Measurements from ENCODE around the gene KLHL26.
A peak's percentile ranks its signal among the peaks of the same experiment; 100 is the strongest.

Gene KLHL26

GRCh38 chr19:18687740-18688465 lies 51.1 kb downstream of the KLHL26 start:
- no peak for DNase-seq (ENCODE audit: low spot score)

GRCh38 chr19:18696023-18696422 lies 59.2 kb downstream of the KLHL26 start:
- no peak for DNase-seq (ENCODE audit: low spot score)

DNA sequence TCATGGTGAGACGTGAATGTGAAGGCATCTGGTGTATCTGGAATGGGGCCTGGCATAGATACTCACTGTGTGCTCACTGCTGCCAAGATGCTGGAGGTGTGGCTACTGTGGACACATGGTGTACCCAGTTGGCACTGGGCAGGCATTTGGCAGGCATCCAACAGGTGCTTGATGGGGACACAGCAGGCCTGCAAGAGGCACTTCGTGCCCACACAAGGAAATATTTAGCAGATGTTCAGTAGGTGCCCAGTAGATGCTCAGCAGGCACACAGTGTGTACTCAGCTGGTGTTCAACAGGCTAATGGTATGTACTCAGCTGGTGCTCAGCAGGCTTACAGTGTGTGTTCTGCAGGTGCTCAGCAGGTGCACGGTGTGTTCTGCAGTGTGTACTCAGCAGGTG lies 60.9 kb downstream of the KLHL26 start:
- peak; percentile 87 for DNase-seq (ENCODE audit: low spot score)

DNA sequence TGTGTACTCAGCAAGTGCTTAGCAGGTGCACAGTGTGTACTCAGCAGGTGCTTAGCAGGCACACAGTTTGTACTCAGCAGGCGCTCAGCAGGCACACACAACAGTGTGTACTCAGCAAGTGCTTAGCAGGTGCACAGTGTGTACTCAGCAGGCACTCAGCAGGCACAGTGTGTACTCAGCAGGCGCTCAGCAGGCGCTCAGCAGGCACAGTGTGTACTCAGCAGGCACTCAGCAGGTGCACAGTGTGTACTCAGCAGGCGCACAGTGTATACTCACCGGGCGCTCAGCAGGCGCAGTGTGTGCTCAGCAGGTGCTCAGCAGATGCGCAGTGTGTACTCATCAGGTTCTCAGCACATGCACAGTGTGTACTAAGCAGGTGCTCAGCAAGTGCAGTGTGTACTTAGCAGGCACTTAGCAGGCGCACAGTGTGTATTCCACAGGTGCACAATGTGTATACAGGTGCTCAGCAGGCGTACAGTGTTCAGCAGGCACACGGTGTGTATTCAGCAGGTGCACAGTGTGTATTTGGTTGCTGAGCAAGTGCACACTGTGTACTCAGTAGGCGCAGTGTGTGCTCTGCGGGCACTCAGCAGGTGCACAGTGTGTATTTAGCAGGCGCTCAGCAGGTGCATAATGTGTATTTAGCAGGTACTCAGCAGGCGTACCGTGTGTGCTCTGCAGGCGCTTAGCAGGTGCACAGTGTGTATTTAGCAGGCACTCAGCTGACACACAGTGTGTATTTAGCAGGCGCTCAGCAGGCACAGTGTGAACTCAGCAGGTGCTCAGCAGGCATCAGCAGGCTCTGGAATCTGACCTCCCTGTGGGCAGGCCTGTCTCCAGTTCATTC lies 61.7 kb downstream of the KLHL26 start:
- DNase-seq (ENCODE audit: low spot score), result no peak

GRCh38 chr19:18699403-18700054 lies 62.7 kb downstream of the KLHL26 start:
- no peak for DNase-seq (ENCODE audit: low spot score)

- peak; percentile 71 for DNase-seq (ENCODE audit: low spot score)
Measured at GRCh38 chr19:18700501-18701249, 63.8 kb downstream of the KLHL26 start.

DNA sequence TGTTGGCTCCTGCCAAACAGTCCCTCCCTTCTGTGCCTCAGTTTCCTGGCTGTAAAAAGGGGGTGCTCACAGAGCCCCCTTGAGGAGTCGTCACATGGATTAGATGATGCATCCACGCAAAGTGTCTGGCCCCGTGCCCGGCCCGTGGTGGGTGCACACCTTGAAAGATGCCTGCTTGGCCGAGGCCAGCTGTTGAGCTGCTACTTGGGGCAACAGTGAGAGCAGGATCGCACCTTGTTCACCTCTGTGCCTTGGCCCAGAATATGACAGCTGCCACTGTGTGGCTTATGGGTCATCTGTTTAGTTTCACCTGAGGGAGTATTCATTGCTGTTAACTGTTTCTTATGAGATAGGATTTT lies 64.4 kb downstream of the KLHL26 start:
- no peak for DNase-seq (ENCODE audit: low spot score)

DNA sequence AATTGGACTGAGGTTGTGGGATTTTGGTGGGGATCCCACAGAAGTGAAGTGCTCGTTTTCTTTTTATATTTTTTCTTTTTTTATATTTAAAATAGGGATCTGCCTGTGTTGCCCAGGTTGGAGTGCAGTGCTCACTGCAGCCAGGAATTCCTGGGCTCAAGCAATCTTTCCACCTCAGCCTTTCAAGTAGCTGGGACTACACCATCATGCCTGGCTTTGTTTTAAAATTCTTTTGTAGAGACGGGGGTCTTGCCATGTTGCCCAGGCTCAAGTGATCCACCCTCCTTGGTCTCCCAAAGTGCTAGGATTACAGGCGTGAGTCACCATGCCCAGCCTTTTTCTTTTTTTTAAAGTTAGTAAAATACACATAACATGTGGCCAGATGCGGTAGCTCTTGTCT lies 67.2 kb downstream of the KLHL26 start:
- no peak for DNase-seq (ENCODE audit: low spot score)

GRCh38 chr19:18704971-18705370 lies 68.1 kb downstream of the KLHL26 start:
- DNase-seq (ENCODE audit: low spot score), result no peak

GRCh38 chr19:18708452-18709231 lies 71.8 kb downstream of the KLHL26 start:
- DNase-seq (ENCODE audit: low spot score), result no peak

GRCh38 chr19:18709546-18709945 lies 72.7 kb downstream of the KLHL26 start:
- no peak for DNase-seq (ENCODE audit: low spot score)

DNA sequence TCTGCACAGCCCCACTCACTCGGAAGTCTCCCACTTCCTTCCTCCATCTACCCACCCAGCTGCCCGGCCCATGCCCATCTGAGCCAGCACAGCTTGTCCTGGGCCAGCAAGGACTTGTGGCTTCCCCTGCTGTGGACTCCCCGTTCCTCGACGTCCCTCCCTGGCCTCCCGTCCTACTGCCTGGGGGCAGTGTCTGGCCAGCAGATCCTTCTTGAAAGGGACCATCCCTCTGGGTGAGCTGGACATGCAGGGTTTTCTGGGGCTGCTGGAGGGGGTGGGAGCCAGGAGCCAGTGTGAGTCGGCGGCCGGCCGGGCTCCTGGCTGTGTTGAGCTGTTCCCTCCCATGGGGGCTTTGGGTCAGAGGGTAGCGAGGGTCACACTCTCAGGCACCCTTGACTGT lies 73.4 kb downstream of the KLHL26 start:
- DNase-seq (ENCODE audit: low spot score), result no peak

DNA sequence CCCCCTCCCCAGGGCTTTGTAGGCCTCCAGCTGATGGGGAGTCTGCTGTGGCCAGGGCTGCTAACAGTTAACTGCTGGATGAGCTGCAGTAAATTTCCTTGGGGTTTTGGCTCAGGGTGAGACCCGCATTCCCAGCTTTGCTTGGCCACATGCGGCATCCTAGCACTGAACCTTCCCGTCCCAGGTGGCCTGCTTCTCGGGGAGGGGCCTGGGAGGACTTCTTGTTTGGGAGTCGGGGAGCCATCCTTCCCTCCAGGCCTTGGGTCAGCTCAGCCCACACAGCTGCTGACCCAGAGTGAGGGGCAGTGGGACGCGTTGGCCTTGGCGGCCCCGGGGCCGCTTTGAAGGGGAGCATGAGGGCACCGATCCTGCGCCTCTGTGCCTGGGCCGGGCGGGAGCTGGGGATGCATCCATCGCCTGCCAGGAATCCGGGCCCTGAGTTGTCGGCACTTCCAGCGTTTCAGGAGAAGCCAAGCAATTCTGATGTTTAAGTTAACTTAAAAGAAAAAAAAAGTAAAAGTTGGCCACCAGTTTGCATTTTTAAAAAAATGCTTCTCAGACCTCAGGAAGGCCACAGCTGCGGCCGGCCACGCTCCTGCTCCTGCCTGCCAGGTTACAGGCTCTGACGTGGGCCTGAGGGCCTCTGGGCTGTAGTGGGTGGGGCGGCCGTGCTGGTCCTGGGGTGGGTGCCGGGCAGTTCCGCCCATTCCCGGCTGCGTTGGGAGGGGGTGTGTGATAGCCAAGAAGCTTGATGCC lies 74.3 kb downstream of the KLHL26 start:
- DNase-seq (ENCODE audit: low spot score), result no peak

GRCh38 chr19:18711893-18712292 lies 75.1 kb downstream of the KLHL26 start:
- DNase-seq (ENCODE audit: low spot score), result no peak

GRCh38 chr19:18712981-18713380 lies 76.2 kb downstream of the KLHL26 start:
- DNase-seq (ENCODE audit: low spot score), result peak; percentile 72

- peak; percentile 78 for DNase-seq (ENCODE audit: low spot score)
Measured at GRCh38 chr19:18713550-18714117, 76.8 kb downstream of the KLHL26 start.

- DNase-seq (ENCODE audit: low spot score), result no peak
Measured at GRCh38 chr19:18715416-18715815, 78.6 kb downstream of the KLHL26 start.

GRCh38 chr19:18716857-18717256 lies 80.0 kb downstream of the KLHL26 start:
- DNase-seq (ENCODE audit: low spot score), result no peak

DNA sequence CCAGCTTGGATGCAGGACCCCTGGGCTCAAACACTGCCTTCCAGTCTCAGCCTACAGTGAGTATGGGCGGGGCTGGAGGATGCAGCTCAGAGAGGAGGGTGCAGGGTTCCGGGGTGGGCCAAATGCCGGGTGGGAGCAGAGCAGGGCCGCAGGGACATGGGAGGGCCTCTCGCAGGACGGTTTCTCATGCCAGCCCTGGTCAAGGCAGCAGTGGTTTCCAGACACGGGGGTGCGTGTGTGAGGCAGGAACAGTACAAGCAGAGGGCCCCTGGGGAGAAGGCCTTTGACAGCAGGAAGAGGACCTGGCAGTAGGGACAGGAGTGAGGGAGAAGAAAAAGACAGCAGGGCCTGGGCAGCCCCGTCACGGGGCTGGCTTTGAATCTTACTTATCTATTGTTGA lies 80.8 kb downstream of the KLHL26 start:
- no peak for DNase-seq (ENCODE audit: low spot score)

GRCh38 chr19:18718015-18718526 lies 81.2 kb downstream of the KLHL26 start:
- DNase-seq (ENCODE audit: low spot score), result no peak

Data from cerebellar cortex (tissue), 1 donor.